ENCODE results near the gene PRAC1.

The PRAC1 gene

GRCh38 chr17:48722201-48722907 is at the start of gene PRAC1:
Gene PRAC1, minus strand, starts transcription at chr17:48722518. Its CDS starts 126 bp downstream, at chr17:48722392.
- DNase-seq: no peak

GRCh38 chr17:48770954-48771353 is 48.6 kb upstream of the PRAC1 start:
- DNase-seq: no peak

- DNase-seq: no peak
These were observed 46.8 kb upstream of the PRAC1 start for GRCh38 chr17:48769009-48769675.

GRCh38 chr17:48767263-48767774 is 45.0 kb upstream of the PRAC1 start:
- DNase-seq: no peak

GRCh38 chr17:48761114-48761513 is 38.8 kb upstream of the PRAC1 start:
- no peak for DNase-seq

- DNase-seq: no peak
These were observed 38.1 kb upstream of the PRAC1 start for GRCh38 chr17:48760411-48760810.

GRCh38 chr17:48759288-48759687 is 37.0 kb upstream of the PRAC1 start:
- no peak for DNase-seq

- no peak for DNase-seq
These were observed 35.2 kb upstream of the PRAC1 start for GRCh38 chr17:48757524-48757961.

GRCh38 chr17:48756830-48757251 is 34.5 kb upstream of the PRAC1 start:
- DNase-seq: no peak

- DNase-seq: no peak
These were observed 33.0 kb upstream of the PRAC1 start for GRCh38 chr17:48755356-48755755.

GRCh38 chr17:48754500-48755261 is 32.4 kb upstream of the PRAC1 start:
- no peak for DNase-seq

GRCh38 chr17:48753794-48754499 is 31.6 kb upstream of the PRAC1 start:
- no peak for DNase-seq

- DNase-seq: no peak
These were observed 30.3 kb upstream of the PRAC1 start for GRCh38 chr17:48752399-48753288.

GRCh38 chr17:48751733-48752398 is 29.5 kb upstream of the PRAC1 start:
- DNase-seq: no peak

GRCh38 chr17:48751172-48751571 is 28.9 kb upstream of the PRAC1 start:
- DNase-seq: no peak

GRCh38 chr17:48749621-48750553 is 27.6 kb upstream of the PRAC1 start:
- DNase-seq: no peak

- no peak for DNase-seq
These were observed 26.6 kb upstream of the PRAC1 start for GRCh38 chr17:48748718-48749566.

GRCh38 chr17:48747445-48748363 is 25.4 kb upstream of the PRAC1 start:
- no peak for DNase-seq
